ENCODE data around the gene LRRC59. TPM values are rescaled to one million over a fixed set of nuclear protein-coding genes. Genes with fewer than 3 reads are reported as not detected.

LRRC59 gene
- total and polyA plus RNA-seq, 2 of the 13 experiments (the other 11 are each of a cell fraction or from before 2014, with no cell fraction given), result 87.3 to 222 TPM

DNA sequence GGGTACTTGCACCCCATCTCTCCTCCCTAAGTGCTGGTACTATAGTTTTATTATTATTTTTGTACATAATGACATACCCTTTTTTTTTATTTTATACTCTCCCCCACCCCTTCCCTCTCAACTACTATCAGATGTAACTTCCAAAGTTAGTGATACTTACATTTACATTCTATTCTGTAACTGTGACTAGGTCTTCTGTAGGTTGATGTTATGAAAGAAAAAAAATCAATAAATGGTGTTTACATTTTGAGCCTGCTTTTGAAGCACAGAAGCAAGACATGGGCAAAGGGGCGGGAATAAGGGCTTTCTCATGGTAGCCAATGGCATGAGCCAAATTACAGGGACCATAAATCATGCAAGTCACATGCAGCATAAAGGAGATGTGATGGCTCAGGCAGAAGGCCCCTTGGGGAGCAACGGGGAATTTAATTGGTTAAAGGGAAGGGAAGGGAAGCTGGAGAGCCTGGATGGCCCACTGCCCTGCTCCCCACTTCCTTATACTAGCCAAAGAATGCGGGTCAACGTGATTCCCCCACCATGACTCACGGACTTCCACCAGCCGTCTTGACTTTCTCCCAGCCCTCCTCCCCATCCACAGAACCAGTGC is 26.3 kb upstream of the LRRC59 start (continued):
- TF ChIP-seq, protein P1, sequence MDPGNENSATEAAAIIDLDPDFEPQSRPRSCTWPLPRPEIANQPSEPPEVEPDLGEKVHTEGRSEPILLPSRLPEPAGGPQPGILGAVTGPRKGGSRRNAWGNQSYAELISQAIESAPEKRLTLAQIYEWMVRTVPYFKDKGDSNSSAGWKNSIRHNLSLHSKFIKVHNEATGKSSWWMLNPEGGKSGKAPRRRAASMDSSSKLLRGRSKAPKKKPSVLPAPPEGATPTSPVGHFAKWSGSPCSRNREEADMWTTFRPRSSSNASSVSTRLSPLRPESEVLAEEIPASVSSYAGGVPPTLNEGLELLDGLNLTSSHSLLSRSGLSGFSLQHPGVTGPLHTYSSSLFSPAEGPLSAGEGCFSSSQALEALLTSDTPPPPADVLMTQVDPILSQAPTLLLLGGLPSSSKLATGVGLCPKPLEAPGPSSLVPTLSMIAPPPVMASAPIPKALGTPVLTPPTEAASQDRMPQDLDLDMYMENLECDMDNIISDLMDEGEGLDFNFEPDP (CRISPR knock-in tag; conservative IDR thresholded peaks at IDR 0.05), result no peak
- TF ChIP-seq, protein P2, sequence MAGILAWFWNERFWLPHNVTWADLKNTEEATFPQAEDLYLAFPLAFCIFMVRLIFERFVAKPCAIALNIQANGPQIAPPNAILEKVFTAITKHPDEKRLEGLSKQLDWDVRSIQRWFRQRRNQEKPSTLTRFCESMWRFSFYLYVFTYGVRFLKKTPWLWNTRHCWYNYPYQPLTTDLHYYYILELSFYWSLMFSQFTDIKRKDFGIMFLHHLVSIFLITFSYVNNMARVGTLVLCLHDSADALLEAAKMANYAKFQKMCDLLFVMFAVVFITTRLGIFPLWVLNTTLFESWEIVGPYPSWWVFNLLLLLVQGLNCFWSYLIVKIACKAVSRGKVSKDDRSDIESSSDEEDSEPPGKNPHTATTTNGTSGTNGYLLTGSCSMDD (CRISPR knock-in tag; IDR thresholded peaks at IDR 0.05), result no peak
- no peak for TF ChIP-seq TSC22D2 (CRISPR knock-in tag; IDR thresholded peaks at IDR 0.05; ENCODE audit: borderline replicate concordance)
- no peak for TF ChIP-seq REL (CRISPR knock-in tag; conservative IDR thresholded peaks at IDR 0.05)
- peak; percentile 70 for TF ChIP-seq NFYC (CRISPR knock-in tag; IDR thresholded peaks at IDR 0.05)
- no peak for TF ChIP-seq ZNF34 (CRISPR knock-in tag; IDR thresholded peaks at IDR 0.05; ENCODE audit: borderline replicate concordance)
- no peak for TF ChIP-seq ZBTB8A (CRISPR knock-in tag; IDR thresholded peaks at IDR 0.05; ENCODE audit: borderline replicate concordance, low read depth)
- 0 out of 2 replicates have a peak, but pooled peaks have one; percentile 41 for TF ChIP-seq TMF1 (CRISPR knock-in tag; IDR thresholded peaks at IDR 0.05; ENCODE audit: low read depth)
- TF ChIP-seq ZNF329 (CRISPR knock-in tag; IDR thresholded peaks at IDR 0.05; ENCODE audit: low read depth), result no peak
- TF ChIP-seq ZNF282 (IDR thresholded peaks at IDR 0.05; ENCODE audit: partially characterized antibody), result no peak
- no peak; the same call in 1 of the 2 replicates for TF ChIP-seq NAIF1 (CRISPR knock-in tag; IDR thresholded peaks at IDR 0.05; ENCODE audit: borderline replicate concordance)
- peak; percentile 79 for TF ChIP-seq CHD4 (IDR thresholded peaks at IDR 0.05; ENCODE audit: borderline replicate concordance, low read length)
- TF ChIP-seq FLYWCH1 (CRISPR knock-in tag; IDR thresholded peaks at IDR 0.05), result no peak
- peak; percentile 87 for TF ChIP-seq RXRB (CRISPR knock-in tag; IDR thresholded peaks at IDR 0.05; ENCODE audit: borderline replicate concordance)
- peak; percentile 78; the same call in 1 of the 2 replicates for TF ChIP-seq REPIN1 (CRISPR knock-in tag; IDR thresholded peaks at IDR 0.05; ENCODE audit: borderline replicate concordance, low read depth)
- TF ChIP-seq FOXK2 (IDR thresholded peaks at IDR 0.05), result peak; percentile 86
- TF ChIP-seq ZNF737 (CRISPR knock-in tag; IDR thresholded peaks at IDR 0.05; ENCODE audit: borderline replicate concordance), result no peak
- TF ChIP-seq ZBTB21 (CRISPR knock-in tag; IDR thresholded peaks at IDR 0.05), result no peak
- no peak for TF ChIP-seq ZFAT (CRISPR knock-in tag; conservative IDR thresholded peaks at IDR 0.05)
- TF ChIP-seq ZNF496 (CRISPR knock-in tag; IDR thresholded peaks at IDR 0.05; ENCODE audit: insufficient replicate concordance), result no peak
- TF ChIP-seq HNF4G (IDR thresholded peaks at IDR 0.05; ENCODE audit: borderline replicate concordance, low read depth, low read length), result peak; percentile 33; the same call in 1 of the 2 replicates
- no peak for TF ChIP-seq HNF4G (CRISPR knock-in tag; IDR thresholded peaks at IDR 0.05; ENCODE audit: borderline replicate concordance, low read depth)
- TF ChIP-seq KLF15 (CRISPR knock-in tag; IDR thresholded peaks at IDR 0.05; ENCODE audit: borderline replicate concordance), result no peak
- TF ChIP-seq HOXA9 (CRISPR knock-in tag; IDR thresholded peaks at IDR 0.05; ENCODE audit: borderline replicate concordance), result peak; percentile 100
- peak; percentile 72 for TF ChIP-seq FOXA1 (IDR thresholded peaks at IDR 0.05)
- TF ChIP-seq FOXA1 (CRISPR knock-in tag; IDR thresholded peaks at IDR 0.05), result peak; percentile 96
- no peak for TF ChIP-seq ZNF788 (CRISPR knock-in tag; IDR thresholded peaks at IDR 0.05; ENCODE audit: borderline replicate concordance)
- no peak for TF ChIP-seq ZNF616 (CRISPR knock-in tag; IDR thresholded peaks at IDR 0.05; ENCODE audit: low read depth)
- TF ChIP-seq, protein P3, sequence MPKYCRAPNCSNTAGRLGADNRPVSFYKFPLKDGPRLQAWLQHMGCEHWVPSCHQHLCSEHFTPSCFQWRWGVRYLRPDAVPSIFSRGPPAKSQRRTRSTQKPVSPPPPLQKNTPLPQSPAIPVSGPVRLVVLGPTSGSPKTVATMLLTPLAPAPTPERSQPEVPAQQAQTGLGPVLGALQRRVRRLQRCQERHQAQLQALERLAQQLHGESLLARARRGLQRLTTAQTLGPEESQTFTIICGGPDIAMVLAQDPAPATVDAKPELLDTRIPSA (CRISPR knock-in tag; IDR thresholded peaks at IDR 0.05; ENCODE audit: borderline replicate concordance), result no peak

All from HepG2 (cell line).